GM19043 (cell line): ENCODE results near the gene OR8B12.

Experiments
- ATAC-seq: cut with Tn5 transposase; IDR thresholded peaks from one replicate; pipeline ENCODE4 v1.9.1; 2021; ENCODE audit warnings: low read depth; ENCODE audit not compliant: unreplicated experiment

OR8B12 gene

GRCh38 chr11:124543554-124543953 lies at the start of gene OR8B12:
TSS of gene OR8B12 (minus strand) at chr11:124543654. CDS start at chr11:124543654, 0 bp downstream.
- no peak for ATAC-seq

- ATAC-seq = no peak
These were observed 49.2 kb upstream of the OR8B12 start for GRCh38 chr11:124592627-124593026.

DNA sequence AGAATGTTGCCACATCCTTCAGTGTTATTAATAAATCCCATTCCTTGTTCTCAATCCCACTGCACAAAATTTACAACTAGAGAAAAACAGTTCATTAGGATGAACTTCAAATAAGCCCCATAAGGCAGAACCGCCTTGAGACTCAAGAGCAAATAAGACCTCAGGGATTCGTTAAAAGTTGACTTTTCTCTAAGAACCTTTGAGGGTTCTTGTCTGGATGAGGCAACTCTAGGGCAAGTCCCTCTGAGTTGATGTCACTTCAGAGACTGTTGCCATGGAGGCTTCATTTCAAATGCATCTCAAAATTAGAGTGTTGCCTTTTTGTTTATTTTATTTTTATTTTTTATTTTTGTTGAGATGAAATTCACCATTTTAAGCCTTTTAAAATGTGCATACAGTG lies 48.0 kb upstream of the OR8B12 start:
- ATAC-seq = no peak

GRCh38 chr11:124586238-124586860 lies 42.9 kb upstream of the OR8B12 start:
- ATAC-seq = no peak

- ATAC-seq = no peak
These were observed 41.4 kb upstream of the OR8B12 start for GRCh38 chr11:124584681-124585372.

GRCh38 chr11:124583781-124584180 lies 40.3 kb upstream of the OR8B12 start:
- no peak for ATAC-seq

DNA sequence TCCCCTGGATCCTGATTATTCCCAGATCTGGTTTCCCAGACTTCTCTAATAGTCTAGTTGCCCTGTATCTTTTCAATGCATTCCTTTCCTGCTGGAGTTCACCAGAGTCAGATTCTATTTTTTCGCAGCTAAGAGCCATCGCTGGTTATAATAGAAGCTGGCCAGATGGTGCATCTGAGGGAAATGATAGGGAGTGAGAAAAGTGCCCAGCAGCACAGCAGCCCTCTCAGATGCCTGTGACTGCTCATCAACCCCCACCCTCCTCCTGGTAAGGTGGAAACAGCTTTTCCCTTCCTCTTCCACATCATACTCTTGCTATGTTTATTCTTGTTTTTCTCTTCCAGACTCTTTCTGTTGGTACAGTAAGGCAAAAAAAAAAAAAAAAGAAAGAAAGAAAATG lies 39.1 kb upstream of the OR8B12 start:
- ATAC-seq = no peak

- ATAC-seq = no peak
These were observed 38.4 kb upstream of the OR8B12 start for GRCh38 chr11:124581817-124582216.

DNA sequence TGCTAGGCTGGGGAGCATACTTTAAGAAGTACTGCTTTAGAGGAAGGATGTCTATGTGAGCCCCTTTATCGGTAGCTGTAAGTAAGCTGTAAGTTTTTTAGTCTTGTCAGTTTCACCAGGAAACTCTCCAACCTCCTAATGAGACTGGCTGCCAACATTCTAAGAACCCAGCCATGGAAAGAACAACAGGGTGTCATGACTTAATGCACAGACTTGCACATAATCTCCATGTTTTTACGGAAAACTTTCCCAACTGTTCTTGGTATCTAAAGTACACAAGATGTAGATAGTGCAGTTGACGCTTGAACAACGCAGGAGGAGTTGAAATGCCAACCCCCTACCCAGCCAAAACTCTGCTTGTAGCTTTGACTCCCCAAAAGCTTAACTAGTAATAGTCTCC lies 35.3 kb upstream of the OR8B12 start:
- ATAC-seq = no peak

- ATAC-seq = no peak
These were observed 34.4 kb upstream of the OR8B12 start for GRCh38 chr11:124577716-124578427.

DNA sequence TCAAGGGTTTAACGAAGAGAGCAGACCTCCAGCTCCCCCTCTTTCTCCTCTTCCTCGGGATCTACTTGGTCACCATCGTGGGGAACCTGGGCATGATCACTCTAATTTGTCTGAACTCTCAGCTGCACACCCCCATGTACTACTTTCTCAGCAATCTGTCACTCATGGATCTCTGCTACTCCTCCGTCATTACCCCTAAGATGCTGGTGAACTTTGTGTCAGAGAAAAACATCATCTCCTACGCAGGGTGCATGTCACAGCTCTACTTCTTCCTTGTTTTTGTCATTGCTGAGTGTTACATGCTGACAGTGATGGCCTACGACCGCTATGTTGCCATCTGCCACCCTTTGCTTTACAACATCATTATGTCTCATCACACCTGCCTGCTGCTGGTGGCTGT lies 26.7 kb upstream of the OR8B12 start:
- ATAC-seq = no peak

- no peak for ATAC-seq
These were observed 26.2 kb upstream of the OR8B12 start, which contains the start of gene OR8A1 for GRCh38 chr11:124569697-124570096. TSS of gene OR8A1 (plus strand) at chr11:124569997. CDS start at chr11:124570120, 123 bp downstream.

DNA sequence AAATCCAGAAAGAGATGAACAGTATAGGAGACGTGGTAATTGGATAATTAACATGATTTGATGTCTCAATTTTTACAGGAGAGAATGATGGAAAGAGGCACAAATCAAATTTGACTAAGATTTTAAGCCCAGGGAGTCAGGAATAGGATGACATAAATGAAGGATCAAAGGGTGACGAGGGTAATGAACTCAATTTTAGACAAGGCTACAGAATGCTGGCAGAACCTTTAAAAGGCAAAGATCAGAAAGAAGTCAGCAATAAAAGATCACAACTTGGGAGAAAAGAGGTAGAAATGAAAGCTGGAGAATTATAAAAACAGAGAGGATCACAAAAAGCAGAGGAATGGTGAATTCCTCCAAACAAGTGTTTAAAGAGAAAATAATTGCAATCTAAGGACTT lies 13.4 kb upstream of the OR8B12 start:
- ATAC-seq = no peak

GRCh38 chr11:124551987-124552386 lies 8.5 kb upstream of the OR8B12 start:
- ATAC-seq = no peak

- ATAC-seq = no peak
These were observed 7.7 kb upstream of the OR8B12 start for GRCh38 chr11:124551189-124551588.

- no peak for ATAC-seq
These were observed 309 bp downstream of the OR8B12 start for GRCh38 chr11:124543145-124543544.

GRCh38 chr11:124541204-124541603 lies 2.2 kb downstream of the OR8B12 start:
- ATAC-seq = no peak

DNA sequence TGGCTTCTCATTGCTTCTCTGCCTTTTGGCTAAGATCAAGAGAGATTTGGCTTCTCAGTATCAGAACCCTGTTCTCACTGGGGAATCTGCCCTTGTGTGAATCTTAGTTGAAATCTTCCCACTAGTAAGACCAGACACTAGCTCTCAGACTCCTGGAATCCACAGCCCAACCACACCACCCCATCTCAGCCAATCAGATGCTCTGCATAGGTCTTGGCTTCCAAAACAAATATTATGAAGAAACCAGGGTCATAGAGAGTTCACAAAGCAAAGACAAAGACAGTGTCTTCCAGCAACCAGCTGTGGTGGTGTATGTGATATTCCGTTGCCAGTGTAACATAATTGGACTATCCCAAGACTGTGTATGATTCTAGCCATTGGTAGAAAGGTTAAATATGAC lies 5.4 kb downstream of the OR8B12 start:
- ATAC-seq = no peak

DNA sequence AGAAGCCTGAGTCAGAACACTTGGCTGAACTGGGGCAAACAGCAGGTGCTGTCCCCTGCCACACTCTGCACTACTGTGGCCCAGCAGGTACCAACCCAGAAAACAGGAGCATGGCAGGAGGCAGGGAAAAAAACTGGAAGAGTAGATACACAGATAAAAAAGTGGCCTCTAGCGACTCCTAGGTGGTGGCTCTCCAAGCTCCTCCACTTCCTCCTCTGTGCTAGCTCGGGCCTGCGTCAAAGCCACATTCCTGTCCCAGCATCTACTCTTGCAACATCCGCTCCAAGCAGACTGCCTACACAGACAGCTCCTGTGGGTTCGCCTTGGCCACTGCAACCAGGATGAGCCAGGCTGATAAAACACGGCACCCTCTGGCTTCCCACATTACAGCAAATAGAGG lies 6.9 kb downstream of the OR8B12 start:
- ATAC-seq = no peak

GRCh38 chr11:124535552-124536232 lies 7.8 kb downstream of the OR8B12 start:
- no peak for ATAC-seq

GRCh38 chr11:124534051-124534450 lies 9.4 kb downstream of the OR8B12 start:
- ATAC-seq = no peak
